AG04450 (cell line): Measurements from ENCODE around the gene LRP2. TPM values are rescaled to one million over a fixed set of nuclear protein-coding genes. Genes with fewer than 3 reads are reported as not detected.

Experiments
- CTCF ChIA-PET: fragments of 300-600, 350-600 bp; formaldehyde crosslinking; extraction: SDS; loops from one replicate; lab custom pipeline; 2022; ENCODE audit warnings: antibody characterized with exemption, inconsistent platforms; lab: Charles Lee
- POLR2A ChIA-PET: fragments of 350-600 bp; formaldehyde crosslinking; extraction: SDS; loops from one replicate; lab custom pipeline; 2021; ENCODE audit warnings: antibody characterized with exemption, inconsistent platforms; lab: Yijun Ruan, JAX
- DNase-seq: peaks from one replicate; pipeline ENCODE4 v3.0.0-alpha.2; 2011; ENCODE audit warnings: low read depth, low spot score
- H3K27ac ChIP-seq: one replicate; pipeline ENCODE4 v1.5.1; 2012; ENCODE audit warnings: low read depth, low read length, control low read depth
- H3K27me3 ChIP-seq: one replicate; pipeline ENCODE4 v1.6.0; 2012; ENCODE audit warnings: low read length; ENCODE audit not compliant: control insufficient read depth, insufficient read depth
- H3K4me3 ChIP-seq: 2 replicates; pipeline ENCODE4 v1.5.1; 2011; ENCODE audit warnings: mild to moderate bottlenecking, low read depth, low read length, control low read depth
- H3K9me3 ChIP-seq: 2 replicates; pipeline ENCODE4 v1.5.1; 2012; ENCODE audit warnings: low read length; ENCODE audit not compliant: control insufficient read depth, insufficient read depth
- polyA plus RNA-seq: library from polyadenylated mRNA; depleted of rRNA; stranded (reverse); fragments of >200 nt; gene quantifications from 2 replicates; pipeline ENCODE4 v1.2.3, GENCODE V29; 2011
- TF ChIP-seq, protein P1 (sequence below): IDR thresholded peaks from 2 replicates; pipeline ENCODE4 v1.5.1; 2011; ENCODE audit warnings: low read depth, low read length, control low read depth, inconsistent platforms

LRP2 gene
- polyA plus RNA-seq, 1 experiment, result not detected

- H3K27ac ChIP-seq, result no peak overlapping the region
- TF ChIP-seq, protein P1, sequence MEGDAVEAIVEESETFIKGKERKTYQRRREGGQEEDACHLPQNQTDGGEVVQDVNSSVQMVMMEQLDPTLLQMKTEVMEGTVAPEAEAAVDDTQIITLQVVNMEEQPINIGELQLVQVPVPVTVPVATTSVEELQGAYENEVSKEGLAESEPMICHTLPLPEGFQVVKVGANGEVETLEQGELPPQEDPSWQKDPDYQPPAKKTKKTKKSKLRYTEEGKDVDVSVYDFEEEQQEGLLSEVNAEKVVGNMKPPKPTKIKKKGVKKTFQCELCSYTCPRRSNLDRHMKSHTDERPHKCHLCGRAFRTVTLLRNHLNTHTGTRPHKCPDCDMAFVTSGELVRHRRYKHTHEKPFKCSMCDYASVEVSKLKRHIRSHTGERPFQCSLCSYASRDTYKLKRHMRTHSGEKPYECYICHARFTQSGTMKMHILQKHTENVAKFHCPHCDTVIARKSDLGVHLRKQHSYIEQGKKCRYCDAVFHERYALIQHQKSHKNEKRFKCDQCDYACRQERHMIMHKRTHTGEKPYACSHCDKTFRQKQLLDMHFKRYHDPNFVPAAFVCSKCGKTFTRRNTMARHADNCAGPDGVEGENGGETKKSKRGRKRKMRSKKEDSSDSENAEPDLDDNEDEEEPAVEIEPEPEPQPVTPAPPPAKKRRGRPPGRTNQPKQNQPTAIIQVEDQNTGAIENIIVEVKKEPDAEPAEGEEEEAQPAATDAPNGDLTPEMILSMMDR, result no peak
- ChIA-PET CTCF (no interaction called here), POLR2A (no interaction called here)
- no peak for DNase-seq
- no peaks in the 10 kb centered on the region for H3K9me3 ChIP-seq
- H3K4me3 ChIP-seq, result no peak overlapping the region
- no peaks in the 10 kb centered on the region for H3K27me3 ChIP-seq
Observed at GRCh38 chr2:169301596-169302335, 60.6 kb downstream of the LRP2 start.

DNA sequence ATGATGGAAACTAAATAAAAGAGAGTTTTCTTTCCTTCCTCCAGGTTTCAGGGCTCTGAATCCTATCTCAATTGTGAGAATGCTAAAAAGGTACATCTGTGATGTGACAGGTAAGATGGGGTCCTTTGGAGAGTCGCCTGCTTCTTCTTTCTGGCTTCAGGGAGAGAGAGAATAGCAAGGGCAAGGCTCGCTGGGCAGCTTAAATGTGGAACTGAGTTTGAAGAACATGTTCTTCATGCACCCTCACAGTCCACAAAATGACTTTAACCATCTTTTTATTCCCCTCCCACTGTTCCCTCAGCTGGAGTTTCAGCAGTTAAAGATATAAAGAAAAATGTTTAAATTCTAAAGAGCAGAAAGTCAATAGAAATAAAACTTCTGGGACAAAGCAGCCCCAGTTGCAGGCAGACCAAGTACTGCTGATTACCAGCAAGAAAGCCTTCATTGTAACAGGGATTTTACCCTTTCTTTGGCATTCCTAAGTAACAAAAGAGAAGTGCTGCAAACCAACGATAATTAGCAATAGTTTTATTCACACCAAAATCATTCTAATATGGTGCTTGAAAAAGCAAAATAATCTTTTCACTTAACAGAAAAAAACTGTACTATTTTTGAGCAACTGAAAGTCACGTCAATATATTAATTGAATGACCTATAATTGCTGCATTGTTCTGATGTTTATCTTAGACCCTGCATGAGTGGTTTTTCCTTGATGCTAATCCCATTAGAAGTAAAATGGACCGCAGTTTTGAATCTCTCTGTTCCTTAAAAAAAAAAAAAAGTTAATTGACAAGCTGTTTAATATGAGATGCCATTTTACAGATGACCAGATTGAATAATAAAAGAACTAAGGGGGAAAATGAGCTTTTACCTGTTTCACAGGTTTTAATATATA is 61.5 kb downstream of the LRP2 start:
- TF ChIP-seq, protein P1, result no peak
- DNase-seq, result no peak
- CTCF ChIA-PET, result no interaction called here
- Histone ChIP-seq H3K9me3 (no peaks in the 10 kb centered on the region), H3K27me3 (no peaks in the 10 kb centered on the region), H3K27ac (no peak overlapping the region), H3K4me3 (no peak overlapping the region)
- POLR2A ChIA-PET, result no interaction called here

DNA sequence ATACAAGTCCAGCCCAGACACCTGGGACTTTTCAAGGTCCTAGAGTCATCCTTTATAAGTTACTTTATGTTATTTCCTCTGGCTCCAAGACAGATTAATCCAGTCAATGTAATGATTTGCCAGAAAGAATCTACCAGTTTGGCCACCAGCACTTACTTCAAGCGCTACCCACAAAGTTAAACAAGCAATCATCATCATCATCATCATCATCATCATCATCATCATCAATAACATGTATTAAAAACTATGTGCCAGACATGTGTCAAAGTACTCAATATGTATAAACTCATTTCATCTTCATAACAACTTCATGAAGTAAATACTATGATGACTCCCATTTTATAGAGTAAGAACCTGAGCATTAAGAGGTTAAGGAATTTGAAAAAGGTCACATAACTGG is 64.3 kb downstream of the LRP2 start:
- no peak for DNase-seq
- TF ChIP-seq, protein P1, result no peak
- no peaks in the 10 kb centered on the region for H3K9me3 ChIP-seq
- CTCF ChIA-PET, result no interaction called here
- H3K4me3 ChIP-seq, result no peak overlapping the region
- POLR2A ChIA-PET, result no interaction called here
- no peaks in the 10 kb centered on the region for H3K27me3 ChIP-seq
- H3K27ac ChIP-seq, result no peak overlapping the region

DNA sequence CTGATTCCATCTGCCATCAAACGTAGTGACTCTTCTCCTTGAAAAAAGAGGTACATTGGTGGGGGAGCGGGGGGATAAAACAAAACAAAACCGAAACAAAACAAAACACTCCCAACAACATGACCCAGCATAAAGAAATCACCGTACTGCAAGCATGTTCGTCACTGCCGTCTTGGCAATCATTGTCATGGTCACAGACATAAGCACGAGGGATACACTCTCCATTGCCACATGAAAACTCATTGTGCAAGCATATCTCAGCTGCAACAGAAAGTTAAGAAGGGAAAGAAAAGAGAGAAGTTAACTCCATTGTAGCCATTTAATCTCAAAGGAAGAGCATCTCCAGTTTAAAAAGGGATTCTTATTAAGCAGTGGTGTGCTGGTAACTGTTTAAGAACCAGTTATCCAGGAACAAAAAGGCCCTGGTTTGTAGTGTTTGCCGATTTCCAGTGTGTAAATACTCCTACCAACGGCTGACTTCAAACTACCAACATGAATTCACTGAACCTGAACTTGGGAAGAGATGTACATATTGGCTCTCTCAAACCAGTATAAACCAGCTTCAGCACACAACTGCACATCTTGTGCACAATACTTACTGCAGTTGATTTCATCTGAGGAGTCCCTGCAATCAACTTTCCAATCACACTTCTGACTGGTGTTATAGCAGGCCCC is 68.2 kb downstream of the LRP2 start:
- Histone ChIP-seq H3K9me3 (no peaks in the 10 kb centered on the region), H3K4me3 (no peak overlapping the region), H3K27ac (no peak overlapping the region), H3K27me3 (no peaks in the 10 kb centered on the region)
- CTCF ChIA-PET, result no interaction called here
- TF ChIP-seq, protein P1, result no peak
- POLR2A ChIA-PET, result no interaction called here
- no peak for DNase-seq
